ENCODE data around the gene DHX8. TPM values are rescaled to one million over a fixed set of nuclear protein-coding genes. Genes with fewer than 3 reads are reported as not detected.
A peak's percentile ranks its signal among the peaks of the same experiment; 100 is the strongest.

The DHX8 gene
- total and polyA plus RNA-seq, 2 donors from 2014 or later, result 28.7 to 53.9 TPM

DNA sequence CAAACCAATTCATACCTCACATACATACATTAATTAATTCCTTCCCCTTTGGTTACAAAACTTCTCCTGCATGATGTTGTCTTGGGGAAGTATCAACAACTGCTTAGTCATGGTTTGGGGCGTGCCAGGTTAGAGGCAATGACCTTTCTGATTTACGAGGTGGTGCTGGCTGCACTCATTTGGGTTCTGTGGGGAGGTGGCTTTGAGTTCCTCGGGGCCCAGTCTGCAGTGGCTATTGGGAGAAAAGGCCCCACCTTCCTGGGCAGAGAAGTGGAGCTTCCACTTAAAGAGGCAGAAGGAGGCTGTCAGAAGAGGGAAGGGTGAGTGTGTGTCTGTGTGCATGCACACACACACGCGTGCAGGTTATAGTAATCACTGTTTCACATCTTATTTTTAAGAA lies 72.5 kb downstream of the DHX8 start:
- Histone ChIP-seq H3K4me1 (ENCODE audit: control insufficient read depth in 2 of 3, insufficient read depth in 2 of 3, low read depth in 1 of 3, low read length in 3 of 3) (peaks cover 0 to 4% (median 0%) of the 10 kb centered on the region in 3 donors), H3K27me3 (ENCODE audit: control insufficient read depth, insufficient read depth, low read length) (no peaks in the 10 kb centered on the region), H3K9ac (ENCODE audit: low read length in 3 of 3) (no peak overlapping the region), H3K27ac (ENCODE audit: low read depth in 2 of 2, low read length in 2 of 2) (no peak overlapping the region), H3K4me3 (ENCODE audit: low read length in 3 of 3) (no peak overlapping the region), H3K36me3 (ENCODE audit: control insufficient read depth in 2 of 3, insufficient read depth in 3 of 3, low read length in 3 of 3) (no peaks in the 10 kb centered on the region), H3K9me3 (ENCODE audit: control insufficient read depth in 2 of 3, insufficient read depth in 1 of 3, low read length in 3 of 3) (no peaks in the 10 kb centered on the region)
- peak in 3 of 5 donors; percentile 38 to 68 (median 67) for DNase-seq
- TF ChIP-seq, protein P1, sequence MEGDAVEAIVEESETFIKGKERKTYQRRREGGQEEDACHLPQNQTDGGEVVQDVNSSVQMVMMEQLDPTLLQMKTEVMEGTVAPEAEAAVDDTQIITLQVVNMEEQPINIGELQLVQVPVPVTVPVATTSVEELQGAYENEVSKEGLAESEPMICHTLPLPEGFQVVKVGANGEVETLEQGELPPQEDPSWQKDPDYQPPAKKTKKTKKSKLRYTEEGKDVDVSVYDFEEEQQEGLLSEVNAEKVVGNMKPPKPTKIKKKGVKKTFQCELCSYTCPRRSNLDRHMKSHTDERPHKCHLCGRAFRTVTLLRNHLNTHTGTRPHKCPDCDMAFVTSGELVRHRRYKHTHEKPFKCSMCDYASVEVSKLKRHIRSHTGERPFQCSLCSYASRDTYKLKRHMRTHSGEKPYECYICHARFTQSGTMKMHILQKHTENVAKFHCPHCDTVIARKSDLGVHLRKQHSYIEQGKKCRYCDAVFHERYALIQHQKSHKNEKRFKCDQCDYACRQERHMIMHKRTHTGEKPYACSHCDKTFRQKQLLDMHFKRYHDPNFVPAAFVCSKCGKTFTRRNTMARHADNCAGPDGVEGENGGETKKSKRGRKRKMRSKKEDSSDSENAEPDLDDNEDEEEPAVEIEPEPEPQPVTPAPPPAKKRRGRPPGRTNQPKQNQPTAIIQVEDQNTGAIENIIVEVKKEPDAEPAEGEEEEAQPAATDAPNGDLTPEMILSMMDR (IDR thresholded peaks at IDR 0.05; ENCODE audit: borderline replicate concordance, extremely low read depth, insufficient read depth), result no peak
- FAIRE-seq, result no peak
- intact Hi-C loops (cut with DNase I), result no loop called here

DNA sequence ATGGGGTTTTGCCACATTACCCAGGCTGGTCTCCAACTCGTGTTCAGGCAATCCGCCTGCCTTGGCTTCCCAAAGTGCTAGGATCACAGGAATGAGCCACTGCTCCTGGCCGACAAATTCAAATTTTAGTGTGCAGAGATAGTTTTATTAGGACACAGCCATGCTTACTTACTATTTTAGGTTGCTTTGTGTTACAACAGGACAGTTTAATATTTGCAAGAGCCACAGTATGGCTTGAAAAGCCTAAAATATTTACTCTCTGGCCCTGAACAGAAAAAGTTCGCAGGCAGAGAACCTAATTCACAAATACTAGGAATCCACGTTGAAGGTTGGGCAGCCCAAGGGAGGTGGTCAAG lies 75.0 kb downstream of the DHX8 start:
- Histone ChIP-seq H3K27ac (ENCODE audit: low read depth in 2 of 2, low read length in 2 of 2) (no peak overlapping the region), H3K4me3 (ENCODE audit: low read length in 3 of 3) (no peak overlapping the region), H3K4me1 (ENCODE audit: control insufficient read depth in 2 of 3, insufficient read depth in 2 of 3, low read depth in 1 of 3, low read length in 3 of 3) (peaks cover 0 to 5% (median 4%) of the 10 kb centered on the region in 3 donors), H3K9me3 (ENCODE audit: control insufficient read depth in 2 of 3, insufficient read depth in 1 of 3, low read length in 3 of 3) (no peaks in the 10 kb centered on the region), H3K36me3 (ENCODE audit: control insufficient read depth in 2 of 3, insufficient read depth in 3 of 3, low read length in 3 of 3) (no peaks in the 10 kb centered on the region), H3K9ac (ENCODE audit: low read length in 3 of 3) (no peak overlapping the region), H3K27me3 (ENCODE audit: control insufficient read depth, insufficient read depth, low read length) (no peaks in the 10 kb centered on the region)
- TF ChIP-seq, protein P1 (IDR thresholded peaks at IDR 0.05; ENCODE audit: borderline replicate concordance, extremely low read depth, insufficient read depth), result no peak
- intact Hi-C loops (cut with DNase I), result no loop called here
- FAIRE-seq (no peak), DNase-seq (no peak)

DNA sequence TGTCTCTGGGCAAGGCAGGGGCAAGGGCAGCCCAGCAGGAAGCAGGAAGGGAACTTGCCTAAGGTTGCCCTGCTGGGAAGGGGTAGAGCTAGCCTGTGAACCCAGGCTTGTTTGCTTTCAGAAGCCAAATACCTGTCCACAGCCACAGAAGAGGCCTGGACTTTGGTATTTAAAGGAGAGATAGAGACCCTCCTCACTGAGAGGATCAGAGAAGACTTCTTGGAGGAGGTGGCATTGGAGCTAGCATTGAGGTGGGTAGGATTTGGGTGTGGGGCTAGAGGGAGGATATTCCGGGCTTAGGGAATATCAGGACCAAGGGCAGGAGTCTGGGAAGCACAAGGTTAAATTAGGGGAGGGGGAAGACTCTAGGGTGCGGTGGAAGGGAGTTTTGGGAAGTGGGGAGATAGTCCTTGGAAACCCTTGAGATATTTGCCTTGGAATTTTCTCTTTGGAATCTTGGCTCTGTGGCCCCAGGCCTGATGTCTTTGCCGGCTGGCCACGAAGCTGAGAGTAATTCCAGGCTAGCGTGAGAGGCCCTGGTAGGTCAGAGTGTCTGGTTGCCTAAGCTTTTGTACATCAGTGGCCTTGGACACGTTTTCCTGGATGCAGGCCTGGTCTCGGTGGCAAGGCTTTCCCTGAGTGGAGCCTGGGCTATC lies 75.5 kb downstream of the DHX8 start:
- no peak for DNase-seq
- Histone ChIP-seq H3K4me3 (ENCODE audit: low read length in 3 of 3) (no peak overlapping the region), H3K4me1 (ENCODE audit: control insufficient read depth in 2 of 3, insufficient read depth in 2 of 3, low read depth in 1 of 3, low read length in 3 of 3) (peaks cover 0 to 5% (median 4%) of the 10 kb centered on the region in 3 donors), H3K27me3 (ENCODE audit: control insufficient read depth, insufficient read depth, low read length) (no peaks in the 10 kb centered on the region), H3K9me3 (ENCODE audit: control insufficient read depth in 2 of 3, insufficient read depth in 1 of 3, low read length in 3 of 3) (no peaks in the 10 kb centered on the region), H3K9ac (ENCODE audit: low read length in 3 of 3) (no peak overlapping the region), H3K36me3 (ENCODE audit: control insufficient read depth in 2 of 3, insufficient read depth in 3 of 3, low read length in 3 of 3) (no peaks in the 10 kb centered on the region), H3K27ac (ENCODE audit: low read depth in 2 of 2, low read length in 2 of 2) (no peak overlapping the region)
- TF ChIP-seq, protein P1 (IDR thresholded peaks at IDR 0.05; ENCODE audit: borderline replicate concordance, extremely low read depth, insufficient read depth), result no peak
- no peak for FAIRE-seq
- intact Hi-C loops (cut with DNase I), result no loop called here

Data from kidney (tissue), 14 donors.